GM12878 (cell line): ENCODE data around the gene ASB15. TPM values are rescaled to one million over a fixed set of nuclear protein-coding genes. Genes with fewer than 3 reads are reported as not detected.

Experiments used
- ATAC-seq: fragments of 200-7000 bp; cut with Tn5 transposase; 3 replicates; pipeline ENCODE4 v1.9.1; 2020; ENCODE audit warnings: mild to moderate bottlenecking, moderate library complexity
- BruUV-seq: library from RNA; stranded (reverse); fragments of 400-500 nt; replicated peaks from 2 replicates; lab custom pipeline; 2021; lab: Mats Ljungman, UMichigan
- CTCF ChIA-PET: fragments of 300-600 bp; sonication (Branson Sonifier 250); formaldehyde crosslinking; extraction: SDS; loops from one replicate; lab custom pipeline; 2021; ENCODE audit warnings: inconsistent platforms; lab: Yijun Ruan, JAX
- POLR2A ChIA-PET: fragments of 350-600 bp; formaldehyde crosslinking; extraction: SDS; loops from one replicate; lab custom pipeline; 2021; ENCODE audit warnings: inconsistent platforms; lab: Charles Lee
- RAD21 ChIA-PET: fragments of 300-600 bp; sonication (Branson Sonifier 250); formaldehyde crosslinking; loops from one replicate; lab custom pipeline; 2023; ENCODE audit warnings: antibody characterized with exemption; ENCODE audit not compliant: unreplicated experiment; lab: Charles Lee
- SMC1A ChIA-PET: fragments of 300-600 bp; sonication (Branson Sonifier 250); formaldehyde crosslinking; loops from one replicate; lab custom pipeline; 2023; ENCODE audit not compliant: unreplicated experiment, uncharacterized antibody; lab: Charles Lee
- DNase-seq: peaks from one replicate; pipeline ENCODE4 v3.0.0-alpha.2; 2011; ENCODE audit warnings: low read depth, low spot score
- FAIRE-seq: peaks from 3 replicates; lab custom pipeline; 2011; peaks lifted over from hg19 to GRCh38; lab: Jason Lieb, UNC
- H2AFZ ChIP-seq: 2 replicates; pipeline ENCODE4 v1.6.0; 2011; ENCODE audit warnings: low read depth, low read length, control low read depth; ENCODE audit not compliant: control insufficient read depth
- H3K27ac ChIP-seq: 2 replicates; pipeline ENCODE4 v1.5.1; 2011; ENCODE audit warnings: control low read depth; ENCODE audit not compliant: control insufficient read depth, insufficient read depth
- H3K27me3 ChIP-seq, 2 experiments: replicated peaks in 1 of 2; 2 replicates each; pipeline versions ENCODE4 v1.6.0 to v1.6.1; 2011; ENCODE audit warnings: low read length in 1 of 2; ENCODE audit not compliant: control insufficient read depth in 2 of 2, insufficient read depth in 2 of 2
- H3K36me3 ChIP-seq, 2 experiments: 2 replicates each; pipeline ENCODE4 v1.5.1; 2011; ENCODE audit warnings: low read length in 1 of 2; ENCODE audit not compliant: control insufficient read depth in 2 of 2, insufficient read depth in 2 of 2
- H3K4me1 ChIP-seq: 2 replicates; pipeline ENCODE4 v1.6.1; 2011; ENCODE audit warnings: mild to moderate bottlenecking, low read length, moderate library complexity, mixed read lengths; ENCODE audit not compliant: control insufficient read depth, insufficient read depth
- H3K4me2 ChIP-seq: 2 replicates; pipeline ENCODE4 v1.6.0; 2011; ENCODE audit warnings: control low read depth; ENCODE audit not compliant: control insufficient read depth, insufficient read depth
- H3K4me3 ChIP-seq: fragments of 200-600 bp; sonication (generic); 2 replicates; pipeline ENCODE4 v1.5.1; 2016
- H3K79me2 ChIP-seq: 2 replicates; pipeline ENCODE4 v1.6.0; 2011; ENCODE audit warnings: low read length; ENCODE audit not compliant: control insufficient read depth, insufficient read depth
- H3K9ac ChIP-seq: 2 replicates; pipeline ENCODE4 v1.8.0; 2011; ENCODE audit warnings: low read length, control low read depth, mixed read lengths; ENCODE audit not compliant: control insufficient read depth, insufficient read depth
- H3K9me3 ChIP-seq: replicated peaks from 3 replicates; pipeline ENCODE4 v1.5.1; 2011; ENCODE audit warnings: mild to moderate bottlenecking, low read length; ENCODE audit not compliant: control insufficient read depth, insufficient read depth
- H4K20me1 ChIP-seq: 2 replicates; pipeline ENCODE4 v1.6.0; 2011; ENCODE audit not compliant: control insufficient read depth, insufficient read depth
- E2F8 ChIP-seq: fragments of 450-650 bp; IDR thresholded peaks from 2 replicates; pipeline ENCODE4 v1.6.1; 2018; ENCODE audit warnings: mild to moderate bottlenecking, low read depth, moderate library complexity; ENCODE audit not compliant: partially characterized antibody
- ELK1 ChIP-seq: IDR thresholded peaks from 2 replicates; pipeline ENCODE4 v1.6.1; 2012; ENCODE audit warnings: low read depth, low read length, improper control_type of control experiment
- ETV6 ChIP-seq, 2 experiments: fragments of 450-650 bp in 1 of 2; IDR thresholded peaks in 1 of 2; conservative IDR thresholded peaks in 1 of 2; 2 replicates each; pipeline ENCODE4 v1.6.1; 2014; ENCODE audit warnings: antibody characterized with exemption in 1 of 2, borderline replicate concordance in 1 of 2, low read depth in 1 of 2, mild to moderate bottlenecking in 1 of 2, moderate library complexity in 1 of 2
- EZH2 ChIP-seq: IDR thresholded peaks from 2 replicates; pipeline ENCODE4 v1.6.1; 2012; ENCODE audit warnings: low read depth, mild to moderate bottlenecking, control low read depth, inconsistent platforms, low read length, borderline replicate concordance; ENCODE audit not compliant: control insufficient read depth
- FOXK2 ChIP-seq: fragments of 450-650 bp; IDR thresholded peaks from 2 replicates; pipeline ENCODE4 v1.6.1; 2017; ENCODE audit warnings: mild to moderate bottlenecking, moderate library complexity
- GATAD2B ChIP-seq: fragments of 450-650 bp; conservative IDR thresholded peaks from 2 replicates; pipeline ENCODE4 v1.6.1; 2017; ENCODE audit warnings: low read depth, mild to moderate bottlenecking, moderate library complexity
- MLLT1 ChIP-seq: fragments of 450-650 bp; IDR thresholded peaks from 2 replicates; pipeline ENCODE4 v1.6.1; 2016; ENCODE audit warnings: mild to moderate bottlenecking
- RELB ChIP-seq: fragments of 450-650 bp; IDR thresholded peaks from 2 replicates; pipeline ENCODE4 v1.6.1; 2017; ENCODE audit warnings: low read depth, mild to moderate bottlenecking, moderate library complexity
- SMAD5 ChIP-seq: IDR thresholded peaks from 2 replicates; pipeline ENCODE4 v1.6.1; 2016; ENCODE audit warnings: antibody characterized with exemption, low read depth
- SPI1 ChIP-seq: IDR thresholded peaks from 2 replicates; pipeline ENCODE4 v1.6.1; 2011; ENCODE audit warnings: low read depth, mild to moderate bottlenecking, low read length, moderate library complexity, borderline replicate concordance; ENCODE audit not compliant: insufficient read depth
- USF2 ChIP-seq: IDR thresholded peaks from 2 replicates; pipeline ENCODE4 v1.6.1; 2011; ENCODE audit warnings: low read depth, low read length, improper control_type of control experiment, borderline replicate concordance
- ZNF622 ChIP-seq: fragments of 450-650 bp; IDR thresholded peaks from 2 replicates; pipeline ENCODE4 v1.6.1; 2017; ENCODE audit warnings: mild to moderate bottlenecking, inconsistent platforms
- WGBS: methylation state at CpG from one replicate; pipeline ENCODE4 v1.1.6; 2016; ENCODE audit warnings: low lambda C conversion rate; ENCODE audit not compliant: insufficient replicate concordance, insufficient coverage; ENCODE audit errors: missing lambda C conversion rate; 5-methylcytosine and 5-hydroxymethylcytosine counted together
- in situ Hi-C: fragments of 300-500 bp; cut with MboI; formaldehyde crosslinking; loops from 9 replicates; pipeline ENCODE4 v1.14.3; 2018; ENCODE audit warnings: mixed read lengths
- intact Hi-C: fragments of 100-400 bp; cut with micrococcal nuclease; formaldehyde crosslinking; loops from one replicate; pipeline ENCODE4 v1.14.2; 2022; ENCODE audit not compliant: unreplicated experiment
- polyA plus RNA-seq, 11 experiments: library from polyadenylated mRNA; depleted of rRNA in 4 of 11; unstranded in 6 of 11; stranded (reverse) in 5 of 11; fragments of >200 nt; fragmentation: Nextera tagmentation in 4 of 11; fragmentation: Illumina TruSeq in 1 of 11; extraction: Ambion mirVana in 4 of 11; extraction: Trizol in 1 of 11; gene quantifications; 1 replicate in 1 of 11; 2 replicates in 10 of 11; pipeline versions ENCODE4 v1.2.1 to v1.2.3, GENCODE V29; 2011 to 2016; ENCODE audit warnings: inconsistent platforms in 2 of 11, missing spikeins in 2 of 11, low read depth in 1 of 11
- total RNA-seq, 4 experiments: library from RNA; depleted of rRNA in 3 of 4; stranded (reverse); fragments of >200 nt in 3 of 4; fragmentation: Illumina TruSeq in 1 of 4; extraction: Trizol in 1 of 4; gene quantifications; 2 replicates each; pipeline versions ENCODE4 v1.2.1 to v1.2.3, GENCODE V29; 2013 to 2021

ASB15 gene
- total and polyA plus RNA-seq, 10 of the 15 experiments (the other 5 are each of a cell fraction or from before 2014, with no cell fraction given), result not detected

GRCh38 chr7:123647106-123647730 lies 45.6 kb downstream of the ASB15 start:
- no peaks in the 10 kb centered on the region for H4K20me1 ChIP-seq
- no TSS peak for BruUV-seq
- no peak overlapping the region for H3K27ac ChIP-seq
- no peak overlapping the region for H3K9ac ChIP-seq
- peaks cover 0 to 2% of the 10 kb centered on the region in 2 experiments; a peak in 3 of 4 replicates for H3K27me3 ChIP-seq
- 33% methylated on average over 7 of the region's 7 CpGs for WGBS
- no peak overlapping the region for H3K4me3 ChIP-seq
- no peak overlapping the region for H2AFZ ChIP-seq
- ChIA-PET POLR2A (no interaction called here), CTCF (interaction anchor here (1.3 to 3.0 kb wide), 2 partner anchors 11 to 22 kb away, joined by 3 to 7 read pairs; no protein-coding TSS in a partner anchor), RAD21 (no interaction called here), SMC1A (no interaction called here)
- H3K36me3 ChIP-seq, result no peaks in the 10 kb centered on the region
- intact Hi-C loops, result no loop called here
- no peak overlapping the region for H3K4me2 ChIP-seq
- H3K4me1 ChIP-seq, result no peaks in the 10 kb centered on the region
- H3K9me3 ChIP-seq, result no peaks in the 10 kb centered on the region
- ATAC-seq, result no peak
- no peak for DNase-seq
- no peak for TF ChIP-seq ZNF622
- TF ChIP-seq E2F8, result no peak
- TF ChIP-seq EZH2, result no peak
- TF ChIP-seq FOXK2, result no peak
- no peak for TF ChIP-seq SPI1
- TF ChIP-seq SMAD5, result no peak
- TF ChIP-seq MLLT1, result no peak
- TF ChIP-seq ETV6 (conservative IDR thresholded peaks at IDR 0.05 in 1 of 2, IDR thresholded peaks at IDR 0.05 in 1 of 2; ENCODE audit: borderline replicate concordance in 1 of 2, low read depth in 1 of 2), result no peak
- no peak for TF ChIP-seq USF2
- no peak for TF ChIP-seq GATAD2B
- TF ChIP-seq RELB, result no peak
- TF ChIP-seq ELK1, result no peak
- in situ Hi-C loops, result no loop called here
- no peak for FAIRE-seq
- no peaks in the 10 kb centered on the region for H3K79me2 ChIP-seq
